Measurements from ENCODE around the gene SND1. TPM values are rescaled to one million over a fixed set of nuclear protein-coding genes. Genes with fewer than 3 reads are reported as not detected.

Gene SND1
- total and polyA plus RNA-seq, 2 donors from 2014 or later, result 83.0 to 154 TPM

DNA sequence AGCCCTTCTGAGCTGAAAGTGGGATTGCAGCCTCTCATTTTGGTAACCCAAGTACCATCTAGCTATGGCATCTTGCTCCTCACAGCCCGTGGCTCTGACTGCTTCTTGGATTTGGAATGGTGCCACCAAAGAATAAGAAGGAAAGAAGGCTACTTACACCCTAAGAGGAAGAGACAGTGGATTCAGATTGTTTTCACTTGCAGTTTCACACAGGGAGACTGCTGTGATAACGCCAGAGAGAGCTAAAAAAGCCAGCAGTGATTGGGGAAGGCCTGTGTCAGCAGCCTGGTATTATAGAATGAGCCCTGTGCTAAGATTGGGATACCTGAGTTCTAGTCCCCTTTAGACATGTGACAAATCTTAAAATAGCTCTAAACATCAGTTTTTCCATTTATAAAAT is 382.8 kb downstream of the SND1 start:
- Histone ChIP-seq H3K9ac (ENCODE audit: low read length in 3 of 3) (no peak overlapping the region), H3K27ac (ENCODE audit: low read depth in 2 of 2, low read length in 2 of 2) (no peak overlapping the region), H3K4me3 (ENCODE audit: low read length in 3 of 3) (no peak overlapping the region), H3K27me3 (ENCODE audit: control insufficient read depth, insufficient read depth, low read length) (peaks cover 10% of the 10 kb centered on the region), H3K9me3 (ENCODE audit: control insufficient read depth in 2 of 3, insufficient read depth in 1 of 3, low read length in 3 of 3) (no peaks in the 10 kb centered on the region), H3K4me1 (ENCODE audit: control insufficient read depth in 2 of 3, insufficient read depth in 2 of 3, low read depth in 1 of 3, low read length in 3 of 3) (peaks cover 0 to 2% (median 0%) of the 10 kb centered on the region in 3 donors), H3K36me3 (ENCODE audit: control insufficient read depth in 2 of 3, insufficient read depth in 3 of 3, low read length in 3 of 3) (no peaks in the 10 kb centered on the region)
- TF ChIP-seq, protein P1, sequence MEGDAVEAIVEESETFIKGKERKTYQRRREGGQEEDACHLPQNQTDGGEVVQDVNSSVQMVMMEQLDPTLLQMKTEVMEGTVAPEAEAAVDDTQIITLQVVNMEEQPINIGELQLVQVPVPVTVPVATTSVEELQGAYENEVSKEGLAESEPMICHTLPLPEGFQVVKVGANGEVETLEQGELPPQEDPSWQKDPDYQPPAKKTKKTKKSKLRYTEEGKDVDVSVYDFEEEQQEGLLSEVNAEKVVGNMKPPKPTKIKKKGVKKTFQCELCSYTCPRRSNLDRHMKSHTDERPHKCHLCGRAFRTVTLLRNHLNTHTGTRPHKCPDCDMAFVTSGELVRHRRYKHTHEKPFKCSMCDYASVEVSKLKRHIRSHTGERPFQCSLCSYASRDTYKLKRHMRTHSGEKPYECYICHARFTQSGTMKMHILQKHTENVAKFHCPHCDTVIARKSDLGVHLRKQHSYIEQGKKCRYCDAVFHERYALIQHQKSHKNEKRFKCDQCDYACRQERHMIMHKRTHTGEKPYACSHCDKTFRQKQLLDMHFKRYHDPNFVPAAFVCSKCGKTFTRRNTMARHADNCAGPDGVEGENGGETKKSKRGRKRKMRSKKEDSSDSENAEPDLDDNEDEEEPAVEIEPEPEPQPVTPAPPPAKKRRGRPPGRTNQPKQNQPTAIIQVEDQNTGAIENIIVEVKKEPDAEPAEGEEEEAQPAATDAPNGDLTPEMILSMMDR (IDR thresholded peaks at IDR 0.05; ENCODE audit: borderline replicate concordance, extremely low read depth, insufficient read depth), result no peak
- DNase-seq (no peak), FAIRE-seq (no peak)
- intact Hi-C loops (cut with DNase I), result no loop called here

DNA sequence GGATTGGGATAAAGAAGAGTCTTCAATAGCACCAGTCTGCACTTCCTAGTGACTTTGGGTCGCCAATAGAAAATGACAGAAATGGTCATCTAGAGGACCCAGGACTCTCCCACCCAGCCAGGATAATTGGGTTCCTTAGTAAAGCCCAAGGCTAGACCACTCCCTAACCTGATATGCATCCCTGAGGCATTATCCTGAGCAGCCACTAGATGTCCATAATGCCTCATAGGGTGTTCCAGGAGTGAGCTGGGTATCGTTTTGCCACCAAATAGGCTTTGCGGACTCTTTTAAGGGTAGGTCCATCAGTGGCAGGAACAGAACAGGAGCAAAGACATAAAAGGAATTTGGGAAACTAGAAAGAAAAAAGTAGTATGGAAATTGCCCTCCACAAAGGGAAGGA is 383.7 kb downstream of the SND1 start:
- no peak overlapping the region for H3K9ac ChIP-seq (ENCODE audit: low read length in 3 of 3)
- peaks cover 10% of the 10 kb centered on the region for H3K27me3 ChIP-seq (ENCODE audit: control insufficient read depth, insufficient read depth, low read length)
- no peaks in the 10 kb centered on the region for H3K9me3 ChIP-seq (ENCODE audit: control insufficient read depth in 2 of 3, insufficient read depth in 1 of 3, low read length in 3 of 3)
- no peaks in the 10 kb centered on the region for H3K36me3 ChIP-seq (ENCODE audit: control insufficient read depth in 2 of 3, insufficient read depth in 3 of 3, low read length in 3 of 3)
- H3K4me3 ChIP-seq (ENCODE audit: low read length in 3 of 3), result no peak overlapping the region
- H3K4me1 ChIP-seq (ENCODE audit: control insufficient read depth in 2 of 3, insufficient read depth in 2 of 3, low read depth in 1 of 3, low read length in 3 of 3), result peaks cover 0 to under 1% (median 0%) of the 10 kb centered on the region in 3 donors
- TF ChIP-seq, protein P1 (IDR thresholded peaks at IDR 0.05; ENCODE audit: borderline replicate concordance, extremely low read depth, insufficient read depth), result peak; percentile 42
- intact Hi-C loops (cut with DNase I), result no loop called here
- H3K27ac ChIP-seq (ENCODE audit: low read depth in 2 of 2, low read length in 2 of 2), result no peak overlapping the region
- FAIRE-seq (no peak), DNase-seq (peak in 2 of 5 donors; percentile 37 to 68)

DNA sequence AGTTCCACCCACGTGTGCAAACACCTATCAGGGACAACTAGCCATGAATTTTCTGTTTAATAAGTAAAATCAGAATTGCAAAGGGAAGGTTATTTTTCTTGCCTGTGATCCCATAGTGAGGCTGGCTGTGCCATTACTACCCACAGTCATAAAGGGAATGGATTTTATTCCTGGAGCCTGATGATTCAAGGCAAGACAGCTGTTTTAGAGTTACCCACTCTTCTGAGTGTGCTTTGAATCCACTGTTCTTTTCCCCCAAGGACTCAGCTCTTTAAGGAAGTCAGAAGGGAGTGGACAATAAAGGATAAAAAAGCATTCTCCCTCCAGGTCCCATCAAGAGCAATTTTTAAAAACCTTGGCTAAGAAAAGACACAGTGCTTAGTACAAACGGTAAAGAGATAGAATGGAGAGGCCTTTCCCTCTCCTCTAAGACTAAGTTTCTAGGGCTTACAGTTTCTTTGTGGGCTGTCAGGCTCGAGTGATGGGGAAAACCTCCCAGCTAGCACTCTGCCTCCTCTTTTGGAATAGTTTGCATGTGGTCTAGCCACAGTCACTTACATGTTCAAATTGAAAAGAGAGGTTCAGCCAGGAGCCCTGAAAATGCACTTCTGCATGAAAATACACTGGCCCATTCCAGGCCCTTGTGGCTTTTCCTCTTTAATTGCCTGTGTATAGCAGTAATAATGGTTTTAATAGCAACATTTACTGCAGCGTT is 384.4 kb downstream of the SND1 start:
- Histone ChIP-seq H3K9me3 (ENCODE audit: control insufficient read depth in 2 of 3, insufficient read depth in 1 of 3, low read length in 3 of 3) (no peaks in the 10 kb centered on the region), H3K4me3 (ENCODE audit: low read length in 3 of 3) (no peak overlapping the region), H3K4me1 (ENCODE audit: control insufficient read depth in 2 of 3, insufficient read depth in 2 of 3, low read depth in 1 of 3, low read length in 3 of 3) (no peaks in the 10 kb centered on the region), H3K36me3 (ENCODE audit: control insufficient read depth in 2 of 3, insufficient read depth in 3 of 3, low read length in 3 of 3) (no peaks in the 10 kb centered on the region), H3K27me3 (ENCODE audit: control insufficient read depth, insufficient read depth, low read length) (peaks cover 10% of the 10 kb centered on the region), H3K27ac (ENCODE audit: low read depth in 2 of 2, low read length in 2 of 2) (no peak overlapping the region), H3K9ac (ENCODE audit: low read length in 3 of 3) (no peak overlapping the region)
- TF ChIP-seq, protein P1 (IDR thresholded peaks at IDR 0.05; ENCODE audit: borderline replicate concordance, extremely low read depth, insufficient read depth), result no peak
- FAIRE-seq (no peak), DNase-seq (no peak)
- intact Hi-C loops (cut with DNase I), result no loop called here

Data from kidney (tissue), 14 donors.